ELR (cell line): Measurements from ENCODE around the gene SLX4.

Source experiments
- DNase-seq: peaks from one replicate; pipeline ENCODE4 v3.0.0-alpha.2; 2015; ENCODE audit warnings: low read depth

The SLX4 gene

GRCh38 chr16:3582276-3583165 lies 28.9 kb downstream of the SLX4 start:
- no peak for DNase-seq

GRCh38 chr16:3581392-3581791 lies 30.0 kb downstream of the SLX4 start:
- no peak for DNase-seq

- DNase-seq: no peak
Observed at GRCh38 chr16:3580686-3581085, 30.7 kb downstream of the SLX4 start.

- DNase-seq: no peak
Observed at GRCh38 chr16:3580251-3580651, 31.2 kb downstream of the SLX4 start.

- DNase-seq: no peak
Observed at GRCh38 chr16:3579776-3580175, 31.6 kb downstream of the SLX4 start.

- peak; percentile 22 for DNase-seq
Observed at GRCh38 chr16:3578610-3579551, 32.5 kb downstream of the SLX4 start.

GRCh38 chr16:3578121-3578520 lies 33.3 kb downstream of the SLX4 start:
- no peak for DNase-seq

GRCh38 chr16:3577302-3577752 lies 34.1 kb downstream of the SLX4 start, which contains the start of gene NLRC3:
Gene NLRC3 (minus strand): TSS chr16:3577403. CDS start chr16:3565036, 12,367 bp downstream.
- DNase-seq: no peak

GRCh38 chr16:3576211-3576610 lies 35.2 kb downstream of the SLX4 start:
- DNase-seq: no peak

GRCh38 chr16:3575491-3575890 lies 35.9 kb downstream of the SLX4 start:
- no peak for DNase-seq

- DNase-seq: no peak
Observed at GRCh38 chr16:3574195-3574594, 37.2 kb downstream of the SLX4 start.

- no peak for DNase-seq
Observed at GRCh38 chr16:3573146-3573815, 38.1 kb downstream of the SLX4 start.

- peak; percentile 3 for DNase-seq
Observed at GRCh38 chr16:3570420-3571062, 40.9 kb downstream of the SLX4 start.

GRCh38 chr16:3569851-3570250 lies 41.6 kb downstream of the SLX4 start:
- DNase-seq: no peak

- DNase-seq: no peak
Observed at GRCh38 chr16:3566990-3567389, 44.4 kb downstream of the SLX4 start.

GRCh38 chr16:3564889-3565141 lies 46.6 kb downstream of the SLX4 start:
- DNase-seq: no peak

- no peak for DNase-seq
Observed at GRCh38 chr16:3564130-3564888, 47.1 kb downstream of the SLX4 start.

- no peak for DNase-seq
Observed at GRCh38 chr16:3562914-3563480, 48.4 kb downstream of the SLX4 start.

GRCh38 chr16:3561626-3562025 lies 49.8 kb downstream of the SLX4 start:
- DNase-seq: no peak

- DNase-seq: no peak
Observed at GRCh38 chr16:3554351-3554928, 57.0 kb downstream of the SLX4 start.
